Neuron (in vitro differentiated cells): ENCODE results near the gene MYLK4.

Experiments used
- H2AFZ ChIP-seq: one replicate; pipeline ENCODE4 v1.6.1; 2013; ENCODE audit warnings: low read depth, mild to moderate bottlenecking, inconsistent platforms, low read length, moderate library complexity
- H3K27me3 ChIP-seq: one replicate; pipeline ENCODE4 v1.6.1; 2013; ENCODE audit warnings: low read length; ENCODE audit not compliant: insufficient read depth
- H3K36me3 ChIP-seq: one replicate; pipeline ENCODE4 v1.6.1; 2013; ENCODE audit warnings: low read length; ENCODE audit not compliant: insufficient read depth
- H3K4me1 ChIP-seq: one replicate; pipeline ENCODE4 v1.6.1; 2013; ENCODE audit warnings: low read length; ENCODE audit not compliant: insufficient read depth
- H3K4me3 ChIP-seq: 2 replicates; pipeline ENCODE4 v1.5.1; 2013; ENCODE audit warnings: mild to moderate bottlenecking, low read length, moderate library complexity
- H3K9me3 ChIP-seq: one replicate; pipeline ENCODE4 v1.6.1; 2013; ENCODE audit warnings: low read length

The MYLK4 gene

GRCh38 chr6:2750832-2751231 lies at the start of gene MYLK4:
MYLK4 (minus strand) TSS chr6:2750922; CDS start chr6:2749294, 1,628 bp downstream.
- Histone ChIP-seq H2AFZ (no peak within 1 kb of the TSS), H3K4me1 (peaks cover 14% of the 10 kb centered on the region), H3K36me3 (no peaks in the 10 kb centered on the region), H3K27me3 (no peaks in the 10 kb centered on the region), H3K4me3 (no peak within 1 kb of the TSS), H3K9me3 (no peaks in the 10 kb centered on the region)

DNA sequence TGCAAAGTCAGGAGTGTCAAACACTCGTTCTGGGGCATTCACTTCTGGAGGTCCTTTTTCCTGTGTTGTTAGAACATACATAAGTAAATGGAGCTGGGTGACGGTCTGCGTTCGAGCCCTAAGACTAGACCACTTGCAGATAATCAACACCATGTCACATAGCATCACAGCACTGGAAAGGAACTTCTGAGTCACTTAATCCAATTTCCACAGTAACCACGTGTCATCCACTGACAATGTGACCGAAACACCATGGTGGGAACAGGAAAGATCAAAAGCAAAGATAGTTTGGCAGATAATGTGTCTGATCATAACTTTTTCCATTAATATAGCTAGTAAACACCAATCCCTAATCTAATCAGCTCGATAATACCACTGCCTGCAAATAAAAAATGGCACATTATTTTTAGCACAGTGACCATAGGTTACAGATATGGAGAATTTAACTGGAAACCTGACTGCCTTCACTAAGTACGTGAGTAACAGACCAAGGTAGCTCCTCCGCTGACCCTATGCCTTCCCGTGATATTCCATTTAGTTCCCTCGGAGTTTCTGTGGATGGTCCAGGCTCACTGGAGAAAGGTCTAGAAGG lies 49.3 kb upstream of the MYLK4 start:
- no peaks in the 10 kb centered on the region for H3K9me3 ChIP-seq
- no peaks in the 10 kb centered on the region for H3K4me1 ChIP-seq
- no peak overlapping the region for H3K4me3 ChIP-seq
- no peaks in the 10 kb centered on the region for H3K36me3 ChIP-seq
- H3K27me3 ChIP-seq = no peaks in the 10 kb centered on the region
- no peak overlapping the region for H2AFZ ChIP-seq

- no peaks in the 10 kb centered on the region for H3K4me1 ChIP-seq
- H3K36me3 ChIP-seq = no peaks in the 10 kb centered on the region
- H3K9me3 ChIP-seq = no peaks in the 10 kb centered on the region
- no peaks in the 10 kb centered on the region for H3K27me3 ChIP-seq
- no peak overlapping the region for H3K4me3 ChIP-seq
- no peak overlapping the region for H2AFZ ChIP-seq
Measured at GRCh38 chr6:2798586-2799134, 47.9 kb upstream of the MYLK4 start.

GRCh38 chr6:2797564-2798031 lies 46.9 kb upstream of the MYLK4 start:
- Histone ChIP-seq H3K27me3 (no peaks in the 10 kb centered on the region), H3K4me1 (no peaks in the 10 kb centered on the region), H2AFZ (no peak overlapping the region), H3K36me3 (no peaks in the 10 kb centered on the region), H3K4me3 (no peak overlapping the region), H3K9me3 (no peaks in the 10 kb centered on the region)

GRCh38 chr6:2796861-2797260 lies 46.1 kb upstream of the MYLK4 start:
- Histone ChIP-seq H3K4me1 (no peaks in the 10 kb centered on the region), H3K36me3 (no peaks in the 10 kb centered on the region), H2AFZ (no peak overlapping the region), H3K9me3 (no peaks in the 10 kb centered on the region), H3K27me3 (no peaks in the 10 kb centered on the region), H3K4me3 (no peak overlapping the region)

GRCh38 chr6:2795956-2796355 lies 45.2 kb upstream of the MYLK4 start:
- no peaks in the 10 kb centered on the region for H3K27me3 ChIP-seq
- H3K36me3 ChIP-seq = no peaks in the 10 kb centered on the region
- no peak overlapping the region for H3K4me3 ChIP-seq
- no peaks in the 10 kb centered on the region for H3K9me3 ChIP-seq
- H3K4me1 ChIP-seq = no peaks in the 10 kb centered on the region
- H2AFZ ChIP-seq = no peak overlapping the region

DNA sequence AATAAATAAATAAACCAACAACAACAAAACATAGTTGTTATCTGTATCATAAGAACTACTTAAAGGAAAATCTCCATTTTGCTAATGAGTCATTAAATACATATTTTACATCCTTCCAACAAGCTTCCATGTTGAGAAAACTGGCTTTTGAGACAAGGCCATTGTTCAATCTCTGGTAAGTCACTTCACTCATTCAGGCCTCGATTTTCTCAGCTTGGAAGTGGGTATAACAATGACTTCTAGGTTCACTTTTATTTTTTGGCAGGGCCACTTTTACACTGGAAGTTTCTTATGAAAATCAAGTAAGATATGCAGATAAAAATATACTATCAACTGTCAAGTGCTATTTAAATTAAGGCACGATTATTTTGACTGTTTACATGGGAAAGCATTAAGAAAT lies 44.4 kb upstream of the MYLK4 start:
- Histone ChIP-seq H2AFZ (no peak overlapping the region), H3K27me3 (no peaks in the 10 kb centered on the region), H3K36me3 (no peaks in the 10 kb centered on the region)

GRCh38 chr6:2794171-2794730 lies 43.5 kb upstream of the MYLK4 start:
- Histone ChIP-seq H3K9me3 (no peaks in the 10 kb centered on the region), H3K4me1 (no peaks in the 10 kb centered on the region)

More for the DNA sequence above, 44.4 kb upstream of the MYLK4 start:
- no peaks in the 10 kb centered on the region for H3K4me1 ChIP-seq
- H3K4me3 ChIP-seq = no peak overlapping the region
- H3K9me3 ChIP-seq = no peaks in the 10 kb centered on the region

DNA sequence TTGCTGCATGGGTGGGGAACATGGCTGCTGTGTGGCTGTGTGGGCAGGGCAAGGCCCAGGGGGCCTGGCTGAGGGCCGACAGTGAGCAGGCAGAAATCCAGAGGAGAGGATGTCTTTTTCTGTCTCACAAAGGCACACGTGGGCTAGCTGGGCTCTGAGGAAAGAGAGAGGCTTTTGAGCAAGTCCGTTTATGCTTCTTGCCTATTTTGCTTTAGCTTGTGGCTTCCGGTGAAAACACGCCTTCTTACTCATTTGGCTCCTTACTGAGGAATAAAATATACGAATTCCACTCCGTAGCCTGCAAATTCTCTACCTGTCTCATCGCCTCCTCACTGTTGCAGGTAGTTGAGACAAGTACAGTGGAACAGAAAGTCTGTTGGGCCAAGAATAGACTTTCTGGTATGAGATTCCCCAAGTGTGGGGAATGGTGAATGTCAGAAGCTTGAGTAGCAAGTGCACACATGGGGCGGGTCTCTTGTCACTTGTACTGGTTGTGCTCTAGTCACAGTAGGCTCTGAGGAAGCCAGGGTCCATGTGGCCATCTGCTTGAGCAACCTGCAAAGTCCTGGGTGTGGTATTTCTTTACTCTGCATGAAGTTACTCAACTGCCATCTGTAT lies 42.9 kb upstream of the MYLK4 start:
- H3K4me3 ChIP-seq = no peak overlapping the region
- no peaks in the 10 kb centered on the region for H3K9me3 ChIP-seq
- no peaks in the 10 kb centered on the region for H3K27me3 ChIP-seq
- H3K4me1 ChIP-seq = no peaks in the 10 kb centered on the region
- no peaks in the 10 kb centered on the region for H3K36me3 ChIP-seq
- no peak overlapping the region for H2AFZ ChIP-seq

More at GRCh38 chr6:2794171-2794730, 43.5 kb upstream of the MYLK4 start:
- no peaks in the 10 kb centered on the region for H3K36me3 ChIP-seq
- H3K4me3 ChIP-seq = no peak overlapping the region
- H2AFZ ChIP-seq = no peak overlapping the region
- H3K27me3 ChIP-seq = no peaks in the 10 kb centered on the region

GRCh38 chr6:2792330-2793110 lies 41.8 kb upstream of the MYLK4 start:
- Histone ChIP-seq H3K36me3 (peaks cover 2% of the 10 kb centered on the region), H2AFZ (no peak overlapping the region), H3K4me1 (no peaks in the 10 kb centered on the region), H3K27me3 (no peaks in the 10 kb centered on the region), H3K9me3 (no peaks in the 10 kb centered on the region), H3K4me3 (no peak overlapping the region)

DNA sequence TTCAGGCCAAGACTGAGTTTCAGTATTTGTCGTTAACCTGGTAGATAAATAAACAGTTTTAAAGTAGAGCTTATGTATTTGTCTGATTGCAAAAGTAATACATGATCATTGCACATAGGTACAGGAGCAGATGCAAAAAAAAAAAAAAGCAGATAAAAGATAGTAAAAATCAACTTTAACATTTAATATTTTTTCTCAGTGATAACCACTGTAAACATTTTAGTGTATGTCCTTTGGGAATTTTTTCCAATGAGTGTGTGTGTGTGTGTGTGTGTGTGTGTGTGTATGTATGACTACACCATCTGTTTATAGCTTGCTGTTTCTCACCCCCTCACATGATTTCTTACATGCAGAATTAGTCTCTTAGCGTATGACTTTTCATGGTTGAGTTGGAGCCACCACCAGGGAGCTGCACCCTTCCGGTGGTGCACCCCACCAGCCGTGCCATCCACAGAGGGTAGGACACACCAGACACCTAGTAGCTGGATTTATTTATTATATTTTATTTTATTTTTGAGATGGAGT lies 40.8 kb upstream of the MYLK4 start:
- H3K4me3 ChIP-seq = no peak overlapping the region
- peaks cover 3% of the 10 kb centered on the region for H3K36me3 ChIP-seq
- no peaks in the 10 kb centered on the region for H3K9me3 ChIP-seq
- H3K27me3 ChIP-seq = no peaks in the 10 kb centered on the region
- H2AFZ ChIP-seq = no peak overlapping the region
- no peaks in the 10 kb centered on the region for H3K4me1 ChIP-seq

- H2AFZ ChIP-seq = no peak overlapping the region
Measured at GRCh38 chr6:2790588-2791449, 40.1 kb upstream of the MYLK4 start.

More at GRCh38 chr6:2790588-2791449, 40.1 kb upstream of the MYLK4 start:
- H3K4me3 ChIP-seq = no peak overlapping the region
- H3K4me1 ChIP-seq = no peaks in the 10 kb centered on the region
- peaks cover 8% of the 10 kb centered on the region for H3K36me3 ChIP-seq
- no peaks in the 10 kb centered on the region for H3K27me3 ChIP-seq
- H3K9me3 ChIP-seq = no peaks in the 10 kb centered on the region
